H1 (cell line): Measurements from ENCODE around the gene CTDP1. TPM values are rescaled to one million over a fixed set of nuclear protein-coding genes. Genes with fewer than 3 reads are reported as not detected.

ENCODE experiments used
- GABPA ChIP-seq: IDR thresholded peaks from 2 replicates; pipeline ENCODE4 v1.6.1; 2011; ENCODE audit warnings: mild to moderate bottlenecking, low read length, moderate library complexity, borderline replicate concordance; ENCODE audit not compliant: insufficient read depth
- NRF1 ChIP-seq: IDR thresholded peaks from 2 replicates; pipeline ENCODE4 v1.6.1; 2011; ENCODE audit warnings: mild to moderate bottlenecking, low read depth, low read length, improper control_type of control experiment
- polyA plus RNA-seq, 7 experiments: library from polyadenylated mRNA; depleted of rRNA in 3 of 7; stranded (reverse) in 5 of 7; unstranded in 2 of 7; fragments of >200 nt in 5 of 7; fragments of 200-250 nt in 2 of 7; gene quantifications; 1 replicate in 5 of 7; 2 replicates in 1 of 7; 4 replicates in 1 of 7; pipeline versions ENCODE4 v1.2.1 to v1.2.3, GENCODE V29; 2011 to 2013; ENCODE audit warnings: missing spikeins in 2 of 7, mixed read lengths in 2 of 7
- total RNA-seq: library from RNA; stranded (reverse); fragmentation: NEBNext Ultra II Directional; extraction: Animal tissue kit (Norgen Biotek cat#: 25700); gene quantifications from 2 replicates; pipeline ENCODE4 v1.2.1, GENCODE V29; 2021

CTDP1 gene
- total and polyA plus RNA-seq, 2 of the 8 experiments (the other 6 are each of a cell fraction or from before 2014, with no cell fraction given) = 16.6 to 37.0 TPM

DNA sequence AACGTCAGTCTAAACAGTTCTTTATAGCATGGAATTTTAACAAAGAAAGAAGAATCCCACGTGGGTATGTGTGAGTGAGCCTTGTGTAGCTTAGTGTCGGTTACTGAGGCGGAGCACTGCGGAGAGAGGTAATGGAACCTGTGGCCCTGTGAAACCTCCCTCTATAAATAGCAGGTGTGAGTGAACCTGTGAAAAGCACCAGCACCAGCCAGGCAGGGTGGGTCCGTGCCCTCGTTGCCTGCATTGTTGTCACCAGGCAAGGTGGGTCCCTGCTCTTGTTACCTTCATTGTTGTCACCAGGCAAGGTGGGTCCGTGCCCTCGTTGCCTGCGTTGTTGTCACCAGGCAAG, 4.7 kb downstream of the CTDP1 start (continued):
- no peak for TF ChIP-seq GABPA
- no peak for TF ChIP-seq NRF1
- TF ChIP-seq, all 59 proteins: peak for 0
